Heart left ventricle (tissue), 13 donors: Measurements from ENCODE around the gene DHRS1.

Experiments used
- CTCF ChIP-seq, 12 donors: fragments of 200-600 bp; sonication (generic) in 4 of 12; IDR thresholded peaks; one replicate each; pipeline versions ENCODE4 v1.5.0 to v1.8.0; 2018 to 2022; ENCODE audit warnings: antibody characterized with exemption in 12 of 12, mild to moderate bottlenecking in 5 of 12
- POLR2A ChIP-seq, 2 donors: fragments of 450-650 bp; IDR thresholded peaks; one replicate each; pipeline ENCODE4 v1.6.1; 2017; ENCODE audit warnings: antibody characterized with exemption in 2 of 2, mild to moderate bottlenecking in 2 of 2, moderate library complexity in 2 of 2
- donor health status: ischemic (EF 13 %, LVEDD 7.1; RV severe dilation, severe dysfunction).
- donor health status: DM: no; HTN: yes; CAD: no.
- donor health status: DM: no; HTN: no; CAD: no.
- donor health status: ischemic (EF 25% LVEDD 6.9; RV normal size, moderate dysfunction).
- donor health status: ischemic (EF 25% LVEDD 5.7; RV mildly dilated, moderate dysfunction).
- donor health status: ischemic (EF 35%, LVEDD 5.7; RV mildly dilated, moderate dysfunction).
- donor health status: nonischemic (EF 11% LVEDD 7.7; RV severe dilation, severe dysfunction).
- donor health status: DM: yes; HTN: yes; CAD: no.
- donor health status: PGD.
- donor health status: ischemic (EF 29% LVEDD 5.4; RV normal size, mild dysfunction).
- donor health status: nonischemic (EF 23%, LVEDD 6.1; RV moderate dilation, normal function).

GRCh38 chr14:24279301-24280186 is 20.0 kb downstream of the DHRS1 start:
- peak in 11 of 12 donors; percentile 32 to 68 (median 42) for TF ChIP-seq CTCF (IDR thresholded peaks at IDR 0.05)
- no peak for TF ChIP-seq POLR2A (IDR thresholded peaks at IDR 0.05)
